GM19455 (cell line): ENCODE data around the gene PLAC1.

Experiments
- ATAC-seq: cut with Tn5 transposase; IDR thresholded peaks from one replicate; pipeline ENCODE4 v1.9.1; 2021; ENCODE audit not compliant: unreplicated experiment

The PLAC1 gene

GRCh38 chrX:134658002-134658759 lies at the start of gene PLAC1:
Gene PLAC1, minus strand, starts transcription at chrX:134658471. Its CDS starts 91,789 bp downstream, at chrX:134566682.
- no peak for ATAC-seq

- ATAC-seq: no peak
These were observed 47.9 kb upstream of the PLAC1 start for GRCh38 chrX:134706138-134706537.

DNA sequence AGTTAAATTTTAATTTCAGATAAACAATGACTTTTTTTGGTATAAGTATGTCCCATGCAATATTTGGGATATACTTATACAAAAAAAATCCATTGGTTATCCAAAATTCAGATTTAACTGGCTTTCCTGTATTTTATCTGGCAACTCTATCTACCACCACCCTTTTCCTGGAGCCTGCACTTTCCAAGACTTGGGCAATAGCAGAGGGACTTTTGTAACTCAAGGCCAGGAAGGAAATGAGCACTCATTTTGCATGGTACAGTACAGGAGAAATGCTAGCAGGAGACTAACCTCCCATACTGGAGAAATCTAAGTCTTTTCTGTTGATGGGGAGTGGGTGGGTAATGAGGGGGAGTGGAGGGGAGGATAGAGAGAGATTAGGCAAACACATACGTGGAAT lies 37.7 kb upstream of the PLAC1 start:
- ATAC-seq: no peak

DNA sequence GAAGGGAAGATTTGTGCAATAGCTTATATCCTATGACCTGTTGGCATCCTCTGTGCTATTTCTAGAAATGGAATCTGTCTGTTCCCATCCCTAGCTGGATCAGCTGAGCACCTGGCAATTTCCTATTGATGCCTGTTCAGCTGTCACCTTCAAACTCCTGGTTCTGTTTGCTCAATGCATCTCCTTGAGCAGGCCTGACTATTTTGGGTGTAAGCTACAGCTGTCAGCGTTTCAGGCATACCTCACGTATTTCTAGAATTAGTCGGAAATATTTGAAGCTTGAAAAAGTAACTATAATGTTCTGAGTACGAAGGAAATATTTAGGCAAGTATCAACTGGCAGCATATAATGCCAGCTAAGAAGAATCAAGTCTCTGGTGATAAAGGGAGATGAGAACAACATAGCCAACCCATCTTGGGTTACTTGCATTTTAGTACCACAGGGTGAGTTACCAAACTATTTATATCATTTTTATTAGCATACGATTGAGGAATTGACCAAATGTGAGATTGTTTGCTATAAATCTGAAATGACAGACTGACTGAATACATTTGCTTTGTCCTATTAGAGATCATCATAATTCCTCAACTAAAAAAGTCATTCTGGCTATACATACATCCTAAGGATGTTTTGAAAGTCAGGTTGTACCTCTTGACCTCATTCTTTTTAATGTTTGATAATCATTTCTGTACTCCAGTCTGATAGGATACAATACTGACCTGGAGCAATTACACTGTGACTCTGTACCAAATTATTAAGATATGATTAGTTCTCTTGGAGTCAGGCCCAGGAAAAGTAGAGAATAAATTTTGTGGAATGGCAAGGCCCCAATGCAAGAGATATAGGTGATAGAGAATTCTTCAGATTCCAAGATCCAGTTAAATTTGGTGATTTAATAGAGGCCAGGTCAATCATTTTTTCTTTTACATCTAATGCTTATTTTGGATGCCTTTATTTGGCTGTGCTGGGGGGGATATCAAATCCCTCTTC lies 36.4 kb upstream of the PLAC1 start:
- ATAC-seq: no peak

DNA sequence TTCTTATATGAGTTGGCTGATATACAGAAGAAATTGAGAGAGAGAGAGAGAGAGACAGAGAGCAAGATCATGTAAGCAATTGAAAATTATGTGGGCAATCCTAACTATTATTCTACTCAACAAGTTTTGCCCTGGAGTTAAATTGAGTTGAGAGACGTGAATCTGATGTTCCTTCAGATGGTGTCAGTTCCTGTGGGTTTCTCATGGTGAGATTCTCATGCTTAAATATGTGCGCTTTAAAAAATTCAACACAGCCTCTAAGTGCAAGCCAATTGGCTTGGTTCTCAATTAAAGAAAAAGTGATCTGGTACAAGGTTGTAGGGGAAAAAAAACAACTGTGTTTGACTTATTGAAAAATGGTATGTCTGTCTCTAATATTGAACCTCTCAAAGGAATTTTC lies 35.4 kb upstream of the PLAC1 start:
- ATAC-seq: no peak

DNA sequence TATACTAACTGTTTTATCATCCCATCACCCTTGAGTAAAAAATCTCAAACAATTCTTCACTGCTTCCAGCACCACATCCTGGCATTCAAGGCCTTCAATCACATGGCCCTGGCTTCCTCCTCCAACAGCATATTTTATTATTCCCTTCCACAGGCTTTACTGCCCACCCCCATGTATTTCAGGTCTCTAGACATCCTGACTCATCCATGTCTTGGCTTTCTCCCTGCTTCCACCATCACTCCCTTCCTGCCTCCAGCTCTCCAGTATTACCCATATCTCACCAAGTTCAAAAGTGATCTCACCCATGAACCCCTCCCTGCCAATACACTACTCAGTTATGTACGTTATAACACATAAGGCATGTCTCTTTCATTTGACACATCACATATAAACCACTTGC lies 34.7 kb upstream of the PLAC1 start:
- ATAC-seq: no peak

DNA sequence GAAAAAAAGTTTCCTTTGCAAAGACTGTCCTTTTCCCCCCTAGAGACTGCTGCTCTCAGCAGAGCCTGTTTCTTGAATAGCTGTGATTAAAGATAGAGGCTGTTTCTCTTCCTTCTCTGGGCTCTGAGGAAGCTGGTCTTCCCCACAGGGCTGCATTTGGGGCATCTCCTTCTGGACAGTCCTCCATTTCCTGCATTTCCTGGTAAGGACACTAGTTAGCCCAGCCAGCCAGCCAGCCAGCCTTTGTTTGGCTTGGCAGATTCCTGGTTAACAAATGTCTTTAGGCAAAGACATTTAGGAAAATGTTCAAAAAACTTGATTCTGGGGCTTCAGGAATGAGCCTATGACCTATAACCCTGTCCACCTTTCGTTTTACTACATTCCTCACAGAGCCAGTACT lies 34.0 kb upstream of the PLAC1 start:
- ATAC-seq: no peak

GRCh38 chrX:134691453-134691852 lies 33.2 kb upstream of the PLAC1 start:
- no peak for ATAC-seq

DNA sequence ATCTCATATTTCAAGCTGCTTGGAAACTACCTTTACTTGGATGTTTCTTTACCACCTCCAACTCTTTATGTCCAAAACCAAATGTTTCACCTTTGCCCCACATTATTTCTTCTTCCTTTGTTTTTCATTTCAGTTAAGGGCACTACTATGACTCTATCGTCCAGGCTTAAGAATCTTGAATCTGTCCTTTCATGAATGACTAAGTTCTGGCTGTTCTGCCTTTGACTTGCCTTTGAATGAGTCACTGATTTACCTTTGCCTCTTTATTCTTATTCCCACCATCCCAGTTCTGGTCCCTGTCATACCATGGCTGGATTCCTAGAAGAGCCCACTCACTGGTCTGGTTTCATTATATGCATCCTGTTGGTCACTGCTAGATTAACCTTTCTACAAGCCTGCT lies 30.6 kb upstream of the PLAC1 start:
- no peak for ATAC-seq

DNA sequence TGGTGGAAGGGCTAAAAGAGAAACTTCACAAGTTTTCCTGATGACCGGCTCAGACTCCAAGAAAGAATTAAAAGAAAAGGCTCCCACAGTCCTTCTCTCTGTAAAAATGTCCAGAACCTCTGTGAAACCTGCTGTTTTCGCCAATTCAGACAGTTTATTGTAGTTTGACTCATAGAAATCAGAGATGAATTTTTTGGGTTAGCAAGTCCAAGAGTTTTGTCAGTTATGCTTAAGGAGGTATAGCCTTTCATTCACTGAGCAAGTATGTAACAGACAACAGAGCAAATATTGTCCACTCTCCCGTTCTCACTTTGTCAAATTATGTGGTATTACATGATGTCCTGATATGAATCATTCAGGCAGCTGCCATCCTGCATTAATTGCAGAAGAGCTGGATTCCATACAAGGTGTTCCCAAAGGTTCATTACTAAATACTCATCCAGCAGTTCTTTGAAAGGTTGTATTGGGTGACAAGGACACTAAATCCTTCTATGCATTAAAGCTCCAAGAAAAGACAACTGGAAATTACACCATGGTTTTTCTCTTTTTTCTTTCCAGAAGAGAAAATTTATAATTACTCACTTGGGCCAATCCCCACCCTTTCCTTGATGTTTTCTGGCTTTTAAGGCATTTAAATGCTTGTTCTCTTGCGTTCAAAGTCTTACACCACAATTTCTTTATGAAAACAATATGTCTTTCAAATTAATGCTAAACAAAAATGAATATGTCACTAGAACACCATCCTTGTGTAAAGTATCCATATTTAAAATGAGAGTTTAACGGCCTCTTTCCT lies 30.0 kb upstream of the PLAC1 start:
- no peak for ATAC-seq

GRCh38 chrX:134685668-134686067 lies 27.4 kb upstream of the PLAC1 start:
- ATAC-seq: no peak

DNA sequence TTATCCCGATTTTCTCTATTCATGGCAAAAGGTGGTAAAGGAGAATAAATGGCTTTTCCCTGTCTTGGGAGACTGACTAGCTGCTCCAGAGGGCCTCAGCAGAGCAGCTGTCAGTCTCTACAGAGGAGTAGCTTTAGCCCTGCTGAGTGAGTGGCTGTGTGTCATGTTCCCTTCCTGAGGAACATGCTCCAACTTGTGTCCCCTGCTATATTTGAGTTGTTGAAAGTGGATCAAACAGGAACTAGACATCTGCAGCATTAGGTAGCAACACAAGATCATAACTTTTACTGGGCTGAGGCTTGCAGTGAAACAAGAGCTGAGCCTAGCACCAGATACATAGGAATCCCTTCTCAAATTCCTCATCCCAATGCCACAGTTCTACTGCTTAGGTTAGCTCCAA lies 26.7 kb upstream of the PLAC1 start:
- ATAC-seq: no peak

- no peak for ATAC-seq
These were observed 25.2 kb upstream of the PLAC1 start for GRCh38 chrX:134683351-134684005.

- no peak for ATAC-seq
These were observed 23.8 kb upstream of the PLAC1 start for GRCh38 chrX:134682081-134682480.

- no peak for ATAC-seq
These were observed 21.4 kb upstream of the PLAC1 start for GRCh38 chrX:134679644-134680043.

DNA sequence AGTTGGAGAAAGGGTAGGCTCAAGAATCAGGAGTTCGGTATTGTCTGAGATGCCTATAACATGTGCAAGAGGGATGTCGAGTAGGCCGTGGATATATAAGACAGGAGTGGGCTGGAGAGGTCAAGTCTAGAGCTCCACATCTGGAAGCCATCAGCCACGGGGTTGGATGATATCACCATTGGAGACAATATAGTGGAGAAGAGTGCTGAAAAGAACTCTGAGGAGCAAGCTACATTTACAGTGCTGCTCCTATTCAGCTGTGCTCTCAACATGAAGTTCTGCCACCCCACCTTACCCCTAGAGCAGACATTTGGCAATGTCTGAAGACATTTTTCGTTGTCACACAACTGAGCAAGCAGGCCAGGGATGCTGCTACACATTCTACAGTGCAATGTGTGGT lies 20.9 kb upstream of the PLAC1 start:
- ATAC-seq: no peak

DNA sequence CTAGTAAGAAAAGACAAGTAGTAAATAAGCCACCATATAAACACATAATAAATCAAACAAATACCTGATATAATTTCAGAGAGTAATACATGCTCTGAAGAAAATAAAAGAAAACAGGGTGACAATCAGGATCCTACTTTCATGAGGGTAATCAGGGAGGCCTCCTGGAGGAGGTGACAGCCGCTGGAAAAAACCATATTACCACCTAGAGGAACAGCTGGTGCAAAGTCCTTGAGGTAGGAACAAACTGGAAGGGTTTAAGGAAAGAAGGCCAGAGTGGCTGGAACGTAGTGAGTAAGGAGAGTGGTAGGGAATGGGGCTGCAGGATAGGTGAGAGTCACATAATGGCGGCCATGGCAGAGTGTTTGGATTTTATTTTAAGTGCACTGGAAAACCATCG lies 19.1 kb upstream of the PLAC1 start:
- no peak for ATAC-seq

DNA sequence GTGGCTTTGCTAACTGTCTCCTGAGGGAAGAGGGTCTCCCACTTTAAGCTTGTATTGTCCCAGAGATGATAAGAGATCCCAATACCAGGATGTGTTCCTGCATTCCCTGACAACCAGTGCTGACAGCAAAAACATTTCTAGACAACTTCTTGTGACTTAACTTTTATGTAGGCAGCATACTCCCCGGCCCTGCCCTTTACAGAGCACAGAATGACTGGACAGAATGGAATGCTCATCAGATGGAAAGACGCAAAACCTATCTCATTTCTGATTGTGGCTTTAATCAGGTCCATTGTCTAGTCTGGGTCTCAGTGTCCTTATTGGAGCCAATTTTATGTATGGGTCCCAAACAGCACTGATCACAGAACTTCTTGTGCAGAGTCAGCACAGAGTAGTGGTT lies 18.2 kb upstream of the PLAC1 start:
- ATAC-seq: no peak

DNA sequence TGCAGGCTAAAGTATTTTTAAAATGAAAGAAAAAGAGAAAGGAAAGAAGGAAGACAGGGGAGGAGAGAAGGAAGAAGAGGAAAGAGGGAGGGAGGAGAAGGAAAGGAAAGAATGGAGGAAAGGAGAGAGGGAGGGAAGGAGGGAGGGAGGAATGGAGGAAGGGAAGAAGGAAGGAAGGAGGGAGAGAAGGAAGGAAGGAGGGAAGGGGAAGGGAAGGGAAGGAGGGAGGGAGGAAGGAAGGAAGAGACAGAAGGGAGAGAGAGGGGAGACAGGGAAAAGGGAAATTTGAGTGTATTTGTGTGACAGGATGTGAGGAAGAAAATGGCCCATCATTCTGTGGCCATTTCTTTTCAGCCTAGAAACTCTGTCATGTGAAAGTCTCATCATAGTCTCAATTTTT lies 14.9 kb upstream of the PLAC1 start:
- ATAC-seq: no peak

DNA sequence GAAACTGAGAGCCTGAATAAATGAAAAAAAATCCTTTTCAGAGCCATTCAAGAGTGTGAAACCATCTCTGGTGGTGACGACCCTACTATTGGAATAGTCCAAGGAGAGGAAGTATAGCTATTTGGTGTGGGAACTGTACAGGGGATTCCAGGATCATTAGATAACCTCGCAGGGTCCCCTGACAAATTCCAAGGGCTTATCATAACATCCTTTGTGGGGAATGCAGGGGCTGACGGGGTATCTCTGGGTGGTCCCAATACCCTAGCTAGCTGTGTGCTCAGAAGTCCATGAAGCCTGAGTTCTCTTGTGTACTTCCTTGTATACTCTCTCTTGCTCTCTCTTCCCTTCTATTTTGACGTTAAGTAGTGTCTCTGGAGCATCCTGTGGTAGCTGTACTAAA lies 13.8 kb upstream of the PLAC1 start:
- ATAC-seq: no peak

- ATAC-seq: no peak
These were observed 13.0 kb upstream of the PLAC1 start for GRCh38 chrX:134671294-134671693.
